WTC11 (cell line): ENCODE data around the gene MYO5B.

Experiments used
- CREB1 ChIP-seq: sonication (generic); formaldehyde crosslinking; IDR thresholded peaks from 2 replicates; pipeline ENCODE4 v1.8.0; 2023; ENCODE audit warnings: mild to moderate bottlenecking, missing genetic modification reagents
- MYBL2 ChIP-seq: sonication (generic); formaldehyde crosslinking; IDR thresholded peaks from 2 replicates; pipeline ENCODE4 v1.8.1; 2023; ENCODE audit warnings: mild to moderate bottlenecking, moderate library complexity, missing genetic modification reagents
- ZBTB21 ChIP-seq: sonication (generic); formaldehyde crosslinking; IDR thresholded peaks from 2 replicates; pipeline ENCODE4 v1.8.1; 2023; ENCODE audit warnings: mild to moderate bottlenecking, missing genetic modification reagents, borderline replicate concordance
- TF ChIP-seq, protein P1 (sequence below): fragments of 200-600 bp; IDR thresholded peaks from 2 replicates; pipeline ENCODE4 v1.8.0; 2022; ENCODE audit warnings: antibody characterized with exemption

DNA sequence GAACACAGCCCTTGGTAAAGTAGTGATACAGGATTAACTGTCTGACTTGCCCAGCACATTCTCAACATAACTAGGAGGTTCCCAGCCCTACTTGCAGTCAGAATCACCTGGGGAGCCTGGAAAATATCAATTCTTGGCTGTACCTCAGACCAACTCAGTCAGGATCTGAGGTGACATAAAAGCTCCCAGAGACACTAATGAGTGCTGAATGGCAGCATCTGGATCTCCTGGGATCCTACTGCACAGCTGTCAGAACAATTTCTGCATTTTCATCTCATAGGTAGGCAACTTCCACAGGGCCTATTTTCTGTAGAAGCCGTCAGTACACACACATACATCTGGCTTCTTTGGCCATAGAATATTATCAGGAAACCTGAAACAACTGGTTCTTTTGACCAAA, 138.8 kb downstream of the MYO5B start:
- TF ChIP-seq MYBL2 (CRISPR knock-in tag) (no peak), ZBTB21 (no peak), CREB1 (CRISPR knock-in tag) (no peak)
- TF ChIP-seq, protein P1, sequence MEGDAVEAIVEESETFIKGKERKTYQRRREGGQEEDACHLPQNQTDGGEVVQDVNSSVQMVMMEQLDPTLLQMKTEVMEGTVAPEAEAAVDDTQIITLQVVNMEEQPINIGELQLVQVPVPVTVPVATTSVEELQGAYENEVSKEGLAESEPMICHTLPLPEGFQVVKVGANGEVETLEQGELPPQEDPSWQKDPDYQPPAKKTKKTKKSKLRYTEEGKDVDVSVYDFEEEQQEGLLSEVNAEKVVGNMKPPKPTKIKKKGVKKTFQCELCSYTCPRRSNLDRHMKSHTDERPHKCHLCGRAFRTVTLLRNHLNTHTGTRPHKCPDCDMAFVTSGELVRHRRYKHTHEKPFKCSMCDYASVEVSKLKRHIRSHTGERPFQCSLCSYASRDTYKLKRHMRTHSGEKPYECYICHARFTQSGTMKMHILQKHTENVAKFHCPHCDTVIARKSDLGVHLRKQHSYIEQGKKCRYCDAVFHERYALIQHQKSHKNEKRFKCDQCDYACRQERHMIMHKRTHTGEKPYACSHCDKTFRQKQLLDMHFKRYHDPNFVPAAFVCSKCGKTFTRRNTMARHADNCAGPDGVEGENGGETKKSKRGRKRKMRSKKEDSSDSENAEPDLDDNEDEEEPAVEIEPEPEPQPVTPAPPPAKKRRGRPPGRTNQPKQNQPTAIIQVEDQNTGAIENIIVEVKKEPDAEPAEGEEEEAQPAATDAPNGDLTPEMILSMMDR, result no peak
